GM10847 (cell line): Measurements from ENCODE around the gene SLC4A11.

Experiments
- POLR2A ChIP-seq: IDR thresholded peaks from 2 replicates; pipeline ENCODE4 v1.6.1; 2011; ENCODE audit not compliant: insufficient read length; ENCODE audit errors: extremely low read depth

The SLC4A11 gene

GRCh38 chr20:3226093-3226492 is 12.9 kb downstream of the SLC4A11 start:
- TF ChIP-seq POLR2A = no peak

DNA sequence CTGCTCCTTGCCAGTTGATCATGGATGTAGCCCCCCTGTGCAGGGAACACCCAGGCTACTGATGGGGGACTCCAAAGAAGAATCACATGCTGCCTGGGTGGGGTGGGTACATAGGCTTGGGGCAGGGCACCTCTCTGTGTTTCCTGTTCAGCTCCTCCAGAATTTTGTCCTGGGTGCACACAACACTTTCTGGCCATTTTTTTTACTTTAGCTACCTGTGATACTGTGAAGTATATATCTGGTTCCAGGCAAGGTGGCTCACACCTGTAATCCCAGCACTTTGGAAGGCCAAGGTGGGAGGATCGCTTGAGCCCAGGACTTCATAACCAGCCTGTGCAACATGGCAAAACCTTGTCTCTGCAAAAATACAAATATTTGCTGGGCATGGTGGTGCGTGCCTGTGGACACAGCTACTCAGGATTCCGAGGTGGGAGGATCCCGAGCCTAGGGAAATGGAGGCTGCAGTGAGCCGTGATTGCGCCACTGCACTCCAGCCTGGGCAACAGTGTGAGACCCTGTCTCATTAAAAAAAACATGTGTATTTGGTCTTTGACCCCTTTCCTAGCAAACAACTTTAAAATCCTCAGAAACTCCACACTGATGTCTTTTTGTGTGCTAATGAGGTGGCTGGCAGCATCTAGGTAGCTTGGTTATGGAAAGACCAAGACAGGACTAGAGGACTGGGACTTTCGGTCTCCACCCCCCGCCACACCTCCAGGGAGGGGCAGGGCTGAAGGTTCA is 14.1 kb downstream of the SLC4A11 start:
- no peak for TF ChIP-seq POLR2A

- TF ChIP-seq POLR2A = no peak
Measured at GRCh38 chr20:3223994-3224680, 14.9 kb downstream of the SLC4A11 start.

DNA sequence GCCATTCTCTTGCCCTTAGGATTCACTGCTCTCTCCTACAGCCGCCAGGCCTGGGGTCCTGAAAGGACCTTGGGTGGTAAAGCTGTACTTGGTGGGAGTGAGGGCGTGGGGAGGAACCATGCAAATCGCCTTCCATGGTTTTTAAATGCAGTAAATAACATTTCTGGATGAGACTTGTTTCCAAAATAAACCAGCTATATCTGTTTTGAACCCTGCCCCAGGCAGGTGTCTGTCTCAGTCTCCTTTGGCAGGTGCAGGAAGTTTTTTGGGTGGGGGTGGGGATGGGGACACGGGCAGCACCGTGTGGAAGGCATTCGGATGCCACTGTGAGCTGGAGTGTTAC is 15.4 kb downstream of the SLC4A11 start:
- no peak for TF ChIP-seq POLR2A

GRCh38 chr20:3222635-3223600 is 16.1 kb downstream of the SLC4A11 start:
- no peak for TF ChIP-seq POLR2A

GRCh38 chr20:3221398-3222226 is 17.4 kb downstream of the SLC4A11 start:
- no peak for TF ChIP-seq POLR2A

DNA sequence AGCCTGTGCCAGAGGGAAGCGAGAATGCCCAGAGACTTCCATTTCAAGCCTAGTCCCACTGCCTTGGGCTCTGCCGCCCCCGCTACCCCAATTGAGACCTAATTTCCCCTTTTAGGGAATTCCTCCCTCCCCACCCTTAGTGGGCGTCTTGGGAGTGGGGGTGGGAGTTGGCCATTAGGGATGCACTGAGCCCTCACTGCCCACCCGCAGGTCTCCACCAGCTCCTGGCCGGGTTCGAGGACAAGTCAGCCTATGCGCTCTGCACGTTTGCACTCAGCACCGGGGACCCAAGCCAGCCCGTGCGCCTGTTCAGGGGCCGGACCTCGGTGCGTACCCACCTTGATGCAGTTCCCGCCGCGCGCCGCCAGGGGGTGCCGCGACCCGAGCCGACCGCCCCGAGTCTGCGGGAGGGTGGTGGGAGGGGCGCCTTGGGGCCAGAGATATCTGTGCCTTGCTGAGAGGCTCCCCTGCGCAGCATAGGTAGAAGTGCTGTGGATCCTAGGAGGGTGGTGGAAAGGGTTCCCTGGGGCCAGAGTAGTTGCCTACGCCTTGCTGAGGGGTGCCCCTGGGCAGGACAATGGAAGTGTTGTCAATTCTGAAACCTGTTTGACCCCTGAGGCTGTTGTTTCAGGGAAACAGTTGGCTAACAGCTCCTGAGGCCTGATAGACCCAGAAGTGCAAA is 20.5 kb downstream of the SLC4A11 start:
- TF ChIP-seq POLR2A = no peak

GRCh38 chr20:3213226-3213625 is 25.8 kb downstream of the SLC4A11 start:
- no peak for TF ChIP-seq POLR2A

GRCh38 chr20:3210346-3210745 is 28.6 kb downstream of the SLC4A11 start:
- TF ChIP-seq POLR2A = no peak

DNA sequence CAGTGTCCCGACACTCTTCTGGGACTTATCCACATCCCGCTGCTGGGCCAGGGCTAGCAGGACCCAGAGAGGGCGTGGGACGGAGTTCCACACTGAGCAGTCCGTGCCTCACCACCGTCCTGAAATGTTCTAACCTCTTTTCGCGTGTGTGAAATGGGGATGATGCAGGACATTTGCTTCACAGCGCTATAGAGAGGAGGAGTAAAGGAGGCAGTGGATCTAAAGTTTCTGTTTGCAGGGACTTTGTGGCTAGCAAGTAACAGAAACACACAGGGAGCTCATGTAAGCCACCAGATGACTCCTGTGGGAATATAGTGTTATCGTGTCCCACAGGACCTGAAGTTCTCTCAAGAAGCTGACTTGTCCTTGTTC is 29.1 kb downstream of the SLC4A11 start:
- no peak for TF ChIP-seq POLR2A

- peak; percentile 75 for TF ChIP-seq POLR2A
Measured at GRCh38 chr20:3209257-3209945, 29.6 kb downstream of the SLC4A11 start, which contains the start of gene ITPA. Gene ITPA (plus strand): TSS chr20:3209498. CDS start chr20:3209552, 54 bp downstream.

DNA sequence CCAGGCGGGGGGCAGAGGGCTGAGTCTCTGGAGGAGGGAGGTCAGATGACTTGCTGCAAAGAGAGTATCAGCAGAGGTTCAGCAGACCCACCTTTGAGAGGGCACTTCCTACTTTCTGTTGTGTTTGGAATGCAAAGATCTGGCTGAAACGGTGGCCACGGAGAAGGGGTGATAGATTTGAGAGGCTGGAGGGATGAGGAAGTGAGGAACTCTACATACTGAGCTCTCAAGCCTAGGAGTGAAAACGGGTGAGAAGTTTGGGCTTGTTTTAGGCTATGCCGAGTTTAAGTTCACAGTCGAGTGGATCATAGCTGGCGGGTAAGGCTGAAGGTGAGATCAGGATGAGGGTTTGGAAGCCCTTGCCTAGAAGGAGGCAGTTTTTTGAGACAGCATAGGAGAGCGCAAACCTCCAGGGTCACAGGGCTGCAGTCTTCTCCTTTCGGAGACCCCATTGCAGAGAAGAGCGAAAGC is 30.2 kb downstream of the SLC4A11 start:
- no peak for TF ChIP-seq POLR2A

- peak; percentile 74 for TF ChIP-seq POLR2A
Measured at GRCh38 chr20:3204124-3204794, 34.7 kb downstream of the SLC4A11 start, which contains the start of gene DDRGK1. Gene DDRGK1 (minus strand): TSS chr20:3204682. CDS start chr20:3204627, 55 bp downstream.
